SK-N-SH (cell line): ENCODE measurements around the gene GUCY1A2. TPM values are rescaled to one million over a fixed set of nuclear protein-coding genes. Genes with fewer than 3 reads are reported as not detected.
A peak's percentile ranks its signal among the peaks of the same experiment; 100 is the strongest.

ENCODE experiments used
- CTCF ChIA-PET: fragments of 300-600, 350-600 bp; formaldehyde crosslinking; extraction: SDS; loops from one replicate; lab custom pipeline; 2021; lab: Yijun Ruan, JAX
- POLR2A ChIA-PET: fragments of 350-600 bp; sonication (Branson Sonifier 250); formaldehyde crosslinking; extraction: SDS; loops from one replicate; lab custom pipeline; 2020; ENCODE audit warnings: antibody characterized with exemption, inconsistent platforms; lab: Yijun Ruan, JAX
- DNase-seq: peaks from one replicate; pipeline ENCODE4 v3.0.0; 2012
- H2AFZ ChIP-seq: fragments of 200-600 bp; sonication (generic); 2 replicates; pipeline ENCODE4 v1.8.1; 2016; ENCODE audit warnings: antibody characterized with exemption, mild to moderate bottlenecking, low read depth
- H3F3A ChIP-seq: fragments of 200-600 bp; sonication (generic); replicated peaks from 2 replicates; pipeline ENCODE3; 2016; ENCODE audit warnings: antibody characterized with exemption, mild to moderate bottlenecking; ENCODE audit not compliant: insufficient read depth
- H3K27ac ChIP-seq, 2 experiments: fragments of 200-500 bp in 1 of 2; fragments of 200-600 bp in 1 of 2; sonication (Bioruptor generic) in 1 of 2; sonication (generic), shearing (Covaris generic) in 1 of 2; 2 replicates each; pipeline versions ENCODE4 v1.5.1 to v1.6.1; 2014 to 2016; ENCODE audit warnings: low read depth in 2 of 2, inconsistent platforms in 1 of 2, low read length in 1 of 2, mild to moderate bottlenecking in 1 of 2, mixed read lengths in 1 of 2
- H3K27me3 ChIP-seq: fragments of 200-600 bp; sonication (generic), shearing (Covaris generic); 2 replicates; pipeline ENCODE4 v1.6.1; 2016; ENCODE audit warnings: mixed run types; ENCODE audit not compliant: insufficient read depth
- H3K36me3 ChIP-seq, 2 experiments: fragments of 200-500 bp in 1 of 2; fragments of 200-600 bp in 1 of 2; sonication (Bioruptor generic) in 1 of 2; sonication (generic) in 1 of 2; replicated peaks in 1 of 2; 2 replicates each; pipeline versions ENCODE3 to v1.5.1; 2014 to 2016; ENCODE audit warnings: low read length in 1 of 2, mild to moderate bottlenecking in 1 of 2; ENCODE audit not compliant: insufficient read depth in 2 of 2, control insufficient read depth in 1 of 2
- H3K4me1 ChIP-seq, 2 experiments: fragments of 200-500 bp in 1 of 2; fragments of 200-600 bp in 1 of 2; sonication (Bioruptor generic) in 1 of 2; sonication (generic), shearing (Covaris generic) in 1 of 2; 2 replicates each; pipeline versions ENCODE4 v1.5.1 to v1.6.1; 2014 to 2016; ENCODE audit warnings: low read depth in 1 of 2, low read length in 1 of 2, mixed run types in 1 of 2; ENCODE audit not compliant: insufficient read depth in 2 of 2, control insufficient read depth in 1 of 2
- H3K4me2 ChIP-seq: fragments of 200-600 bp; sonication (generic), shearing (Covaris generic); 2 replicates; pipeline ENCODE4 v1.6.1; 2017; ENCODE audit warnings: mixed run types
- H3K4me3 ChIP-seq, 2 experiments: fragments of 200-500 bp in 1 of 2; fragments of 200-600 bp in 1 of 2; sonication (Bioruptor generic) in 1 of 2; sonication (generic), shearing (Covaris generic) in 1 of 2; 2 replicates each; pipeline versions ENCODE4 v1.5.1 to v1.8.1; 2014 to 2016; ENCODE audit warnings: low read depth in 2 of 2, inconsistent platforms in 1 of 2, low read length in 1 of 2, mild to moderate bottlenecking in 1 of 2, mixed read lengths in 1 of 2, moderate library complexity in 1 of 2
- H3K79me2 ChIP-seq: fragments of 200-600 bp; sonication (generic); 2 replicates; pipeline ENCODE4 v1.8.1; 2017; ENCODE audit warnings: mild to moderate bottlenecking; ENCODE audit not compliant: insufficient read depth
- H3K9ac ChIP-seq: fragments of 200-600 bp; sonication (generic); 2 replicates; pipeline ENCODE4 v1.6.1; 2017; ENCODE audit warnings: mixed run types
- H3K9me2 ChIP-seq: fragments of 200-600 bp; sonication (generic); 2 replicates; pipeline ENCODE4 v1.6.1; 2017; ENCODE audit warnings: mixed run types
- H3K9me3 ChIP-seq: fragments of 200-600 bp; sonication (generic); 2 replicates; pipeline ENCODE4 v1.6.1; 2017; ENCODE audit warnings: mixed run types, mild to moderate bottlenecking, moderate library complexity
- H4K20me1 ChIP-seq: fragments of 200-600 bp; sonication (generic); 2 replicates; pipeline ENCODE4 v1.6.1; 2017; ENCODE audit warnings: mild to moderate bottlenecking, mixed run types; ENCODE audit not compliant: insufficient read depth
- CTCF ChIP-seq: fragments of 200-600 bp; sonication (generic); IDR thresholded peaks from 2 replicates; pipeline ENCODE4 v1.6.1; 2017; ENCODE audit warnings: antibody characterized with exemption, mild to moderate bottlenecking, moderate library complexity
- FOXJ3 ChIP-seq: sonication (generic); formaldehyde crosslinking; IDR thresholded peaks from 2 replicates; pipeline ENCODE4 v1.5.1; 2020; ENCODE audit warnings: mild to moderate bottlenecking, missing genetic modification reagents
- FOXM1 ChIP-seq: IDR thresholded peaks from 2 replicates; pipeline ENCODE4 v1.4.0; 2012; ENCODE audit warnings: low read depth, mild to moderate bottlenecking
- JUND ChIP-seq: IDR thresholded peaks from 2 replicates; pipeline ENCODE4 v1.4.0; 2012
- NFIC ChIP-seq: IDR thresholded peaks from 2 replicates; pipeline ENCODE4 v1.4.0; 2012; ENCODE audit warnings: borderline replicate concordance
- RAD21 ChIP-seq: IDR thresholded peaks from 2 replicates; pipeline ENCODE4 v1.6.1; 2012; ENCODE audit warnings: mild to moderate bottlenecking, low read length
- RCOR1 ChIP-seq: fragments of 150-350 bp; IDR thresholded peaks from 2 replicates; pipeline ENCODE4 v1.6.1; 2017; ENCODE audit warnings: antibody characterized with exemption, low read length
- REST ChIP-seq: IDR thresholded peaks from 2 replicates; pipeline ENCODE4 v1.6.1; 2012; ENCODE audit warnings: mild to moderate bottlenecking, low read depth, low read length, moderate library complexity
- RFX5 ChIP-seq: IDR thresholded peaks from 2 replicates; pipeline ENCODE4 v1.6.1; 2012; ENCODE audit warnings: mild to moderate bottlenecking, improper control_type of control experiment, low read length
- SIN3A ChIP-seq: IDR thresholded peaks from 2 replicates; pipeline ENCODE4 v1.6.1; 2012; ENCODE audit warnings: low read depth, mild to moderate bottlenecking, low read length, moderate library complexity, borderline replicate concordance
- SMC3 ChIP-seq: IDR thresholded peaks from 2 replicates; pipeline ENCODE4 v1.6.1; 2012; ENCODE audit warnings: low read depth, low read length, improper control_type of control experiment
- TEAD4 ChIP-seq: IDR thresholded peaks from 2 replicates; pipeline ENCODE4 v1.4.0; 2012; ENCODE audit warnings: mild to moderate bottlenecking, borderline replicate concordance; ENCODE audit not compliant: insufficient read depth
- YY1 ChIP-seq: IDR thresholded peaks from 2 replicates; pipeline ENCODE4 v1.4.0; 2012; ENCODE audit warnings: low read depth, mild to moderate bottlenecking
- WGBS: methylation state at CpG from one replicate; pipeline ENCODE4 v1.1.6; 2017; ENCODE audit warnings: low lambda C conversion rate; 5-methylcytosine and 5-hydroxymethylcytosine counted together
- polyA plus RNA-seq, 3 experiments: library from polyadenylated mRNA; depleted of rRNA; stranded (reverse); fragments of >200 nt; gene quantifications; 2 replicates each; pipeline ENCODE4 v1.2.3, GENCODE V29; 2012
- TF ChIP-seq, protein P1 (sequence below): IDR thresholded peaks from 2 replicates; pipeline ENCODE4 v1.4.0; 2012; ENCODE audit warnings: low read depth, borderline replicate concordance

The GUCY1A2 gene
- polyA plus RNA-seq, 1 of the 3 experiments (the other 2 are of a cell fraction): 0.26 TPM

GRCh38 chr11:106917973-106918372 is 100.3 kb downstream of the GUCY1A2 start:
- H3K9me3 ChIP-seq: peaks cover 6% of the 10 kb centered on the region; the same call in 1 of the 2 replicates
- no peaks in the 10 kb centered on the region for H3K79me2 ChIP-seq
- H4K20me1 ChIP-seq: no peaks in the 10 kb centered on the region
- peaks cover 4% of the 10 kb centered on the region for H3F3A ChIP-seq
- no peak overlapping the region for H3K4me3 ChIP-seq
- DNase-seq: peak; percentile 23
- no peak overlapping the region for H3K27ac ChIP-seq
- no peaks in the 10 kb centered on the region for H3K36me3 ChIP-seq
- H3K27me3 ChIP-seq: no peaks in the 10 kb centered on the region
- ChIA-PET POLR2A (no interaction called here), CTCF (interaction anchor here (0.6 to 1.8 kb wide), 6 partner anchors 12 to 951 kb away, joined by 3 to 5 read pairs (median 3); no protein-coding TSS in a partner anchor)
- H3K9ac ChIP-seq: no peak overlapping the region
- no peak overlapping the region for H2AFZ ChIP-seq
- H3K4me2 ChIP-seq: no peak overlapping the region
- TF ChIP-seq FOXJ3 (CRISPR knock-in tag) (no peak), RAD21 (0 out of 2 replicates have a peak, but pooled peaks have one; percentile 18), NFIC (0 out of 2 replicates have a peak, but pooled peaks have one; percentile 7), REST (no peak), TEAD4 (no peak), JUND (no peak), SIN3A (no peak), CTCF (peak; percentile 68), SMC3 (no peak), FOXM1 (no peak), RCOR1 (no peak), RFX5 (no peak), YY1 (no peak)
- TF ChIP-seq, protein P1, sequence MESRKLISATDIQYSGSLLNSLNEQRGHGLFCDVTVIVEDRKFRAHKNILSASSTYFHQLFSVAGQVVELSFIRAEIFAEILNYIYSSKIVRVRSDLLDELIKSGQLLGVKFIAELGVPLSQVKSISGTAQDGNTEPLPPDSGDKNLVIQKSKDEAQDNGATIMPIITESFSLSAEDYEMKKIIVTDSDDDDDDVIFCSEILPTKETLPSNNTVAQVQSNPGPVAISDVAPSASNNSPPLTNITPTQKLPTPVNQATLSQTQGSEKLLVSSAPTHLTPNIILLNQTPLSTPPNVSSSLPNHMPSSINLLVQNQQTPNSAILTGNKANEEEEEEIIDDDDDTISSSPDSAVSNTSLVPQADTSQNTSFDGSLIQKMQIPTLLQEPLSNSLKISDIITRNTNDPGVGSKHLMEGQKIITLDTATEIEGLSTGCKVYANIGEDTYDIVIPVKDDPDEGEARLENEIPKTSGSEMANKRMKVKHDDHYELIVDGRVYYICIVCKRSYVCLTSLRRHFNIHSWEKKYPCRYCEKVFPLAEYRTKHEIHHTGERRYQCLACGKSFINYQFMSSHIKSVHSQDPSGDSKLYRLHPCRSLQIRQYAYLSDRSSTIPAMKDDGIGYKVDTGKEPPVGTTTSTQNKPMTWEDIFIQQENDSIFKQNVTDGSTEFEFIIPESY: no peak
- WGBS: 55% methylated on average over 2 of the region's 2 CpGs
- no peaks in the 10 kb centered on the region; a peak in 2 of 4 replicates for H3K4me1 ChIP-seq
- no peaks in the 10 kb centered on the region for H3K9me2 ChIP-seq
